ENCODE data around the gene VWA3A.
"Not testable (repeated sequence)": the region's sequence is repeated elsewhere in the genome, so short reads cannot be mapped to it uniquely, and the experiment has no call there.

VWA3A gene

GRCh38 chr16:22183901-22184614, 91.7 kb downstream of the VWA3A start:
- no peak for DNase-seq (ENCODE audit: low spot score)

- no peak for DNase-seq (ENCODE audit: low spot score)
Measured at GRCh38 chr16:22184615-22184968, 92.3 kb downstream of the VWA3A start.

- no peak for DNase-seq (ENCODE audit: low spot score)
Measured at GRCh38 chr16:22186517-22186916, 94.2 kb downstream of the VWA3A start.

- no peak for DNase-seq (ENCODE audit: low spot score)
Measured at GRCh38 chr16:22188267-22188594, 95.9 kb downstream of the VWA3A start.

- peak; percentile 87 for DNase-seq (ENCODE audit: low spot score)
Measured at GRCh38 chr16:22188595-22189442, 96.5 kb downstream of the VWA3A start.

GRCh38 chr16:22189473-22190080, 97.2 kb downstream of the VWA3A start:
- no peak for DNase-seq (ENCODE audit: low spot score)

GRCh38 chr16:22190081-22190775, 97.9 kb downstream of the VWA3A start:
- DNase-seq (ENCODE audit: low spot score): peak; percentile 51

- peak; percentile 100 for DNase-seq (ENCODE audit: low spot score)
Measured at GRCh38 chr16:22190776-22191531, 98.6 kb downstream of the VWA3A start.

- no peak for DNase-seq (ENCODE audit: low spot score)
Measured at GRCh38 chr16:22191532-22192260, 99.4 kb downstream of the VWA3A start.

- peak; percentile 59 for DNase-seq (ENCODE audit: low spot score)
Measured at GRCh38 chr16:22192261-22193062, 100.1 kb downstream of the VWA3A start.

GRCh38 chr16:22193063-22193411, 100.7 kb downstream of the VWA3A start:
- DNase-seq (ENCODE audit: low spot score): no peak

- DNase-seq (ENCODE audit: low spot score): no peak
Measured at GRCh38 chr16:22194707-22195444, 102.5 kb downstream of the VWA3A start.

- no peak for DNase-seq (ENCODE audit: low spot score)
Measured at GRCh38 chr16:22195445-22195694, 103.0 kb downstream of the VWA3A start.

- DNase-seq (ENCODE audit: low spot score): peak; percentile 87
Measured at GRCh38 chr16:22195695-22196558, 103.6 kb downstream of the VWA3A start.

- not testable (repeated sequence) for DNase-seq (ENCODE audit: low spot score)
Measured at GRCh38 chr16:22196559-22197168, 104.3 kb downstream of the VWA3A start.

GRCh38 chr16:22198547-22199293, 106.4 kb downstream of the VWA3A start:
- no peak for DNase-seq (ENCODE audit: low spot score)

GRCh38 chr16:22202261-22202637, 109.9 kb downstream of the VWA3A start:
- no peak for DNase-seq (ENCODE audit: low spot score)

GRCh38 chr16:22203091-22203490, 110.8 kb downstream of the VWA3A start:
- no peak for DNase-seq (ENCODE audit: low spot score)

Measured in LoVo (cell line).